ENCODE results near the gene PRAC2. TPM values are rescaled to one million over a fixed set of nuclear protein-coding genes. Genes with fewer than 3 reads are reported as not detected.

The PRAC2 gene
- total and polyA plus RNA-seq, 2 of the 8 experiments (the other 6 are each of a cell fraction or from before 2014, with no cell fraction given): not detected

- Histone ChIP-seq H3K23me2 (ENCODE audit: low read depth, low read length) (peaks cover 7% of the 10 kb centered on the region; the same call in 1 of the 2 replicates), H2AK5ac (ENCODE audit: low read depth, low read length) (no peak overlapping the region), H4K20me1 (replicated peaks in 1 of 2; ENCODE audit: control insufficient read depth in 1 of 2, insufficient read depth in 2 of 2, low read length in 2 of 2) (peaks cover 17 to 21% of the 10 kb centered on the region in 2 experiments), H2BK12ac (ENCODE audit: low read depth, low read length) (no peak overlapping the region), H2BK120ac (replicated peaks; ENCODE audit: low read depth, low read length) (no peak overlapping the region), H2BK20ac (ENCODE audit: low read length) (no peak overlapping the region), H3K4ac (replicated peaks; ENCODE audit: insufficient read length, low read depth, low read length) (no peak overlapping the region), H3K79me1 (ENCODE audit: low read depth, low read length) (no peaks in the 10 kb centered on the region; the same call in 1 of the 2 replicates), H3K27me3 (replicated peaks in 1 of 4; ENCODE audit: control insufficient read depth in 3 of 4, extremely low read depth in 1 of 4, insufficient read depth in 3 of 4, low read length in 3 of 4) (peaks cover 53 to 86% (median 72%) of the 10 kb centered on the region in 4 experiments), H3K27ac (ENCODE audit: low read depth, low read length) (no peak overlapping the region), H3K4me1 (replicated peaks in 1 of 4; ENCODE audit: control insufficient read depth in 3 of 4, insufficient read depth in 4 of 4, low read length in 3 of 4) (peaks cover 11 to 31% (median 20%) of the 10 kb centered on the region in 4 experiments; a peak in 6 of 7 replicates), H4K8ac (ENCODE audit: extremely low read depth, insufficient read depth, low read length) (no peak overlapping the region), H4K91ac (replicated peaks; ENCODE audit: insufficient read length, low read length) (no peak overlapping the region), H3K18ac (ENCODE audit: extremely low read depth, low read length) (no peak overlapping the region), H3K79me2 (ENCODE audit: control insufficient read depth in 1 of 2, insufficient read depth in 2 of 2, low read length in 2 of 2) (no peaks in the 10 kb centered on the region), H2BK5ac (ENCODE audit: low read depth, low read length) (no peak overlapping the region), H4K5ac (ENCODE audit: insufficient read length, low read depth, low read length) (no peak overlapping the region), H2AFZ (ENCODE audit: low read length) (no peak overlapping the region), H3K4me3 (ENCODE audit: extremely low read depth in 1 of 4, insufficient read depth in 2 of 4, low read depth in 3 of 4, low read length in 4 of 4) (no peak overlapping the region), H3K56ac (replicated peaks; ENCODE audit: insufficient read length, low read depth, low read length) (no peak overlapping the region), H3K9me3 (ENCODE audit: insufficient read depth in 2 of 2, low read depth in 1 of 2, low read length in 1 of 2) (no peaks in the 10 kb centered on the region), H3K23ac (ENCODE audit: insufficient read length) (no peak overlapping the region), H3K9ac (replicated peaks in 1 of 4; ENCODE audit: extremely low read depth in 1 of 4, low read depth in 3 of 4, low read length in 3 of 4) (no peak overlapping the region), H3K36me3 (ENCODE audit: control insufficient read depth in 2 of 4, insufficient read depth in 4 of 4, low read length in 3 of 4) (no peaks in the 10 kb centered on the region; a peak in 1 of 8 replicates), H2BK15ac (ENCODE audit: low read length) (no peak overlapping the region), H3K4me2 (ENCODE audit: insufficient read depth in 1 of 2, low read depth in 2 of 2, low read length in 2 of 2) (peak overlapping the region in 1 of 2 experiments; percentile 77; a peak in 1 of 4 replicates), H3K14ac (ENCODE audit: insufficient read length) (no peak overlapping the region)
- FAIRE-seq (no peak), DNase-seq (ENCODE audit: low read depth in 1 of 2, low spot score in 2 of 2) (no peak)
- WGBS, 2 experiments (ENCODE audit: extremely low coverage in 1 of 2, insufficient coverage in 1 of 2, insufficient read length in 1 of 2, insufficient replicate concordance in 2 of 2, low coverage in 1 of 2, low lambda C conversion rate in 2 of 2, missing lambda C conversion rate in 1 of 2): 21% methylated on average over 10 of the region's 10 CpGs; no CpG with 5 or more reads in 1 of the 2 experiments
- ChIA-PET POLR2A (ENCODE audit: partially characterized antibody) (interaction anchor here (0.6 to 1.1 kb wide), 3 partner anchors 12 to 72 kb away, joined by 4 read pairs; no protein-coding TSS in a partner anchor), CTCF (ENCODE audit: partially characterized antibody) (interaction anchor here (0.6 to 13.5 kb wide), 17 partner anchors 12 to 190 kb away, joined by 3 to 147 read pairs (median 4); no protein-coding TSS in a partner anchor)
- TF ChIP-seq E2F6 (IDR thresholded peaks at IDR 0.05) (no peak), HDAC2 (IDR thresholded peaks at IDR 0.05; ENCODE audit: borderline replicate concordance in 1 of 2, low read depth in 2 of 2, low read length in 2 of 2) (no peak), GTF2F1 (IDR thresholded peaks at IDR 0.05; ENCODE audit: borderline replicate concordance, low read depth, low read length) (no peak), JUN (IDR thresholded peaks at IDR 0.05; ENCODE audit: low read depth, low read length) (no peak), TBP (IDR thresholded peaks at IDR 0.05; ENCODE audit: low read depth, low read length) (no peak), ATF3 (IDR thresholded peaks at IDR 0.05; ENCODE audit: insufficient read depth, low read depth, low read length) (no peak), MAX (IDR thresholded peaks at IDR 0.05) (no peak), CBX8 (IDR thresholded peaks at IDR 0.05; ENCODE audit: borderline replicate concordance, low read depth, low read length) (peak; percentile 63; the same call in 1 of the 2 replicates), EGR1 (IDR thresholded peaks at IDR 0.05; ENCODE audit: borderline replicate concordance, low read depth, low read length) (no peak)
Observed at GRCh38 chr17:48717367-48718226, 5.4 kb upstream of the PRAC2 start.

Measured in H1 (cell line).